Nephron (organoid): ENCODE results near the gene WWOX.

Source experiments
- H3K27ac Mint-ChIP-seq, 3 experiments: 2 replicates each; pipeline ENCODE4 v1.8.0; 2020; ENCODE audit warnings: mixed read lengths in 3 of 3, mild to moderate bottlenecking in 2 of 3, moderate library complexity in 1 of 3
- H3K27me3 Mint-ChIP-seq: 2 replicates; pipeline ENCODE4 v1.8.0; 2021; ENCODE audit warnings: low read depth, mild to moderate bottlenecking, moderate library complexity, mixed read lengths
- H3K36me3 Mint-ChIP-seq: 2 replicates; pipeline ENCODE4 v1.8.0; 2020; ENCODE audit warnings: low read depth, mixed read lengths
- H3K4me1 Mint-ChIP-seq: 2 replicates; pipeline ENCODE4 v1.8.0; 2020; ENCODE audit warnings: mixed read lengths
- H3K4me3 Mint-ChIP-seq, 3 experiments: 2 replicates each; pipeline ENCODE4 v1.8.0; 2020; ENCODE audit warnings: mild to moderate bottlenecking in 3 of 3, mixed read lengths in 3 of 3, moderate library complexity in 2 of 3
- H3K9me3 Mint-ChIP-seq: 2 replicates; pipeline ENCODE4 v1.8.0; 2020; ENCODE audit warnings: mixed read lengths
- TF ChIP-seq, protein P1 (sequence below), 3 experiments: fragments of 200-600 bp; sonication (generic); IDR thresholded peaks; one replicate each; pipeline ENCODE4 v1.5.0; 2021; ENCODE audit warnings: antibody characterized with exemption in 3 of 3; ENCODE audit not compliant: unreplicated experiment in 3 of 3

WWOX gene

DNA sequence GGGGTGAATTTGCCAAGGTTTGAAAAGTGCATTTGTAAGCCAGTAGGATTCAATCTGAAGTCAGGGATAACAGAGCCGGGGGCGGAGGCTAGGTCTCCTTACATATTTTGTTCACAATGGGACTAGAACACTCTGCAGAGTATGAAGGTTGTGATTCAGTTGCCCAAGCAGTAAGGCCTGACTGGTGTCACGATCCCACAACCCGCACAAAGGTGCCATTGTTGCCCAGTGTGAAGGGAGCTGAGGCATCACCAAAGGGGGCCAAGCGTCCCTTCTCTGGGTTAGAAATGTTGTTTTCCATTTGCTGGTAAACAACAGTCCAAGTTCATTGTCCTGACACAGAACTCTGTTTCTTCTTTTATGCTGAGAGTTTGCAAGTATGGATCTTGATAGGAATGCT, 1029.3 kb downstream of the WWOX start:
- Mint-ChIP-seq H3K9me3 (peaks cover 10% of the 10 kb centered on the region), H3K36me3 (no peaks in the 10 kb centered on the region), H3K4me3 (no peak overlapping the region), H3K27ac (no peak overlapping the region), H3K27me3 (no peaks in the 10 kb centered on the region), H3K4me1 (peaks cover 20% of the 10 kb centered on the region)
- TF ChIP-seq, protein P1, sequence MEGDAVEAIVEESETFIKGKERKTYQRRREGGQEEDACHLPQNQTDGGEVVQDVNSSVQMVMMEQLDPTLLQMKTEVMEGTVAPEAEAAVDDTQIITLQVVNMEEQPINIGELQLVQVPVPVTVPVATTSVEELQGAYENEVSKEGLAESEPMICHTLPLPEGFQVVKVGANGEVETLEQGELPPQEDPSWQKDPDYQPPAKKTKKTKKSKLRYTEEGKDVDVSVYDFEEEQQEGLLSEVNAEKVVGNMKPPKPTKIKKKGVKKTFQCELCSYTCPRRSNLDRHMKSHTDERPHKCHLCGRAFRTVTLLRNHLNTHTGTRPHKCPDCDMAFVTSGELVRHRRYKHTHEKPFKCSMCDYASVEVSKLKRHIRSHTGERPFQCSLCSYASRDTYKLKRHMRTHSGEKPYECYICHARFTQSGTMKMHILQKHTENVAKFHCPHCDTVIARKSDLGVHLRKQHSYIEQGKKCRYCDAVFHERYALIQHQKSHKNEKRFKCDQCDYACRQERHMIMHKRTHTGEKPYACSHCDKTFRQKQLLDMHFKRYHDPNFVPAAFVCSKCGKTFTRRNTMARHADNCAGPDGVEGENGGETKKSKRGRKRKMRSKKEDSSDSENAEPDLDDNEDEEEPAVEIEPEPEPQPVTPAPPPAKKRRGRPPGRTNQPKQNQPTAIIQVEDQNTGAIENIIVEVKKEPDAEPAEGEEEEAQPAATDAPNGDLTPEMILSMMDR (IDR thresholded peaks at IDR 0.05; ENCODE audit: unreplicated experiment in 3 of 3), result no peak

DNA sequence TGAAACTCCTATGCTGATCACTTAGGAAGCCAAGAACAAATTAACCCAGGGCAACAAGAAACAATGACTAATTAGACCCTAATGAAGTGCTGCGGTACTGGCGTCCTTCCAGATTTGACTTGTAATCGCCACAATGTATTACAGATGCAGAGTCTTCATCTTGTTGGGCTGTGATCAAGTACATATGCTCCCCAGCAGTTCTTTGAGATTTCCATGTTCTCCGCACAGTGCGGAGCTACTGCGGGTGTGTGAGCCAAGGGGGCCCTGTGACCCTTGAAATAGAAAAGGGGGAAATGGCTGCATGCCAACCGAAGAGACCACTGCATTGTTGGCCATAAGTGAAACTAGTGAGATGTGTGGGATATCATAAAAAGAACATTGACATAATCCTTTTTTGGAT, 1031.2 kb downstream of the WWOX start:
- no peak overlapping the region for H3K27ac Mint-ChIP-seq
- no peaks in the 10 kb centered on the region for H3K27me3 Mint-ChIP-seq
- H3K36me3 Mint-ChIP-seq, result no peaks in the 10 kb centered on the region
- H3K4me3 Mint-ChIP-seq, result no peak overlapping the region
- peaks cover 30% of the 10 kb centered on the region for H3K4me1 Mint-ChIP-seq
- TF ChIP-seq, protein P1 (IDR thresholded peaks at IDR 0.05; ENCODE audit: unreplicated experiment in 3 of 3), result no peak
- peaks cover 10% of the 10 kb centered on the region for H3K9me3 Mint-ChIP-seq

DNA sequence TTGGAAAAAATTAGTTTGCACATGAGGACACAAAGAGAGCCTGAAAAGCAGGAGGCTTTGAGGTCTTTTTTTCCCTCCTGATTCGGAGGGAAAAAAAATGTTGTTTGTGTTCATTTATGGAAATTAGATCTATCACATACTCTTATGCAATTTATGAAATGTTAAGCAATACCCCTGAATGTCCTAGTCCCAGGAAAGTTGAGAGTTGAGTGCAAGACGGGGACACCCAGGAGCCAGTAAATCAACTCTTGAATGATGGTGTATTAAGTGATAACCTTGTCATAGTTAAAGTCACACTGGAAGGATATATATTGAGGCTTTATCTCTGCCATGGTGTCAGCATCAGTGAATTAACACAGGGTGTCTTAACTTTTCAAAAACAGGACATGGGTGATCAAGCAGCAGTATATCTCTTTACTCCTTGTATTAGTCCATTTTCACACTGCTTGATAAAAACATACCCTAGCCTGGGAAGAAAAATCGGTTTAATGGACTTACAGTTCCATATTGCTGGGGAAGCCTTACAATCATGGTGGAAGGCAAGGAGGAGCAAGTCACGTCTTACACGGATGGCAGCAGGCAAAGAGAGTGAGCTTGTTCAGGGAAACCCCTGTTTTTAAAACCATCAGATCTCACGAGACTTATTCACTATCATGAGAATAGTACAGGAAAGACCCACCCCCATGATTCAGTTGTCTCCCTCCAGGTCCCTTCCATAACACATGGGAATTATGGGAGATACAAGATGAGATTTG, 1032.0 kb downstream of the WWOX start:
- Mint-ChIP-seq H3K36me3 (no peaks in the 10 kb centered on the region), H3K27ac (peak overlapping the region; percentile 14 to 77 (median 46)), H3K4me3 (no peak overlapping the region), H3K27me3 (no peaks in the 10 kb centered on the region), H3K4me1 (peaks cover 30% of the 10 kb centered on the region), H3K9me3 (peaks cover 10% of the 10 kb centered on the region)
- TF ChIP-seq, protein P1 (IDR thresholded peaks at IDR 0.05; ENCODE audit: unreplicated experiment in 3 of 3), result no peak

DNA sequence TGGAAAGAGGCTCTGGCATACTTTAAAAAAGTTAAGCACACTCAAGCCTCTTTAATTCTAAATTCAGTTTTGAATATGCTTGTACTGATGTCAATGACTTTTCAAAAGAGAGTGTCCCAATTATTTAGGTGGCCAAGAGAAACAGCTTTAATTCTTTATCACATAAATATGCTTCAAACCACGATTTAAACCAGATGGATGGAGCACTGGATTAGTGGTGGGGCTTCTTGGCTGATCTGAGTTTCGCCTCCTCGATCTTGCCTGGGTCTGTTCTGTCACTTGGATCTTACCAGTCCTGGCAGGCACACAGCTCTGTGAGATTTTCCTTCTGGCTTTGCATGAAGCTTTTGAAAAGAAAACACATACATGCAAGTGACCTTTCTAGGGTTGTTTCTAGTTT, 1033.2 kb downstream of the WWOX start:
- H3K27ac Mint-ChIP-seq, result peak overlapping the region; percentile 46 to 77 (median 64)
- peaks cover 39% of the 10 kb centered on the region for H3K4me1 Mint-ChIP-seq
- H3K27me3 Mint-ChIP-seq, result no peaks in the 10 kb centered on the region
- H3K36me3 Mint-ChIP-seq, result no peaks in the 10 kb centered on the region
- H3K4me3 Mint-ChIP-seq, result peak overlapping the region in 2 of 3 experiments; percentile 5 to 29
- TF ChIP-seq, protein P1 (IDR thresholded peaks at IDR 0.05; ENCODE audit: unreplicated experiment in 3 of 3), result no peak
- peaks cover 10% of the 10 kb centered on the region for H3K9me3 Mint-ChIP-seq

DNA sequence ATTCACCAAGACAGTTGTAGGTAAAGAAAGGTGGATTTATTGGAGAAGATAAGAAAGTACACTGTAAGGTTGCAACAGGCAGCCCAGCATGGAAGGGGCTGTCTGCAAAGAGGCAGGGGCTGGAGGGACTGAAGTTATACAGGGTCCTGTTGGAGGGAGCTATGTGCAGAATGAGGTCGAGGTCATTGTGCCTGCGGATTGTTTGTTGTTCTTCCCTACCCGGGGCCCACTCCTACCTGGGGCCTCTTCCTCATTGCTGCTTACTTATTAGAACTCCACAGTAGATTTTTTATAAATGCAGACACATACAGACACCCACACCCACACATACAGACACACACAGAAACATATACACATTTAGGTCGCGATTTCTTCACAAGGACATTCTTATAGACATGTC, 1034.8 kb downstream of the WWOX start:
- H3K36me3 Mint-ChIP-seq, result no peaks in the 10 kb centered on the region
- TF ChIP-seq, protein P1 (IDR thresholded peaks at IDR 0.05; ENCODE audit: unreplicated experiment in 3 of 3), result no peak
- peaks cover 7% of the 10 kb centered on the region for H3K27me3 Mint-ChIP-seq
- peaks cover 10% of the 10 kb centered on the region for H3K9me3 Mint-ChIP-seq
- no peak overlapping the region for H3K27ac Mint-ChIP-seq
- H3K4me3 Mint-ChIP-seq, result no peak overlapping the region
- H3K4me1 Mint-ChIP-seq, result peaks cover 52% of the 10 kb centered on the region

DNA sequence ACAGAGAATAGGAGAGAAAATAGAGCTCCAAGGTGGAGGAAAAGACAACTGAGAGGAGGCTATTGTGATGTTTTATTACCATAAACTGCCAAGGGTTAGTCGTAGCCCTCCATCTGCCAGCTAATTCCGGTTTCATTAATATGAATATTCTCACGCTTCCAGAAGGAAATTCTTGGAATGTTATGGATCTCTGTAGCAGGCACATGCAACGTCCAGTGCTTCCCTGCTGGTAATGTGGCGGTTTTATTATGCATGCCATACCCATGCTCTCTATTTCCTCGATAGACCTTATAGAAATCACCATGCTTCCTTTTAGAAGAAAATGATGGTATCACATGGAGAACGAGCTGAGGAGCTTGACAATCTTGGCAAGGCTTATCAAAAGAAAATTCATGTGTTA, 1037.5 kb downstream of the WWOX start:
- TF ChIP-seq, protein P1 (IDR thresholded peaks at IDR 0.05; ENCODE audit: unreplicated experiment in 3 of 3), result no peak
- H3K9me3 Mint-ChIP-seq, result peaks cover 2% of the 10 kb centered on the region
- H3K27ac Mint-ChIP-seq, result peak overlapping the region in 1 of 3 experiments; percentile 48
- H3K4me3 Mint-ChIP-seq, result no peak overlapping the region
- H3K27me3 Mint-ChIP-seq, result peaks cover 16% of the 10 kb centered on the region
- H3K4me1 Mint-ChIP-seq, result peaks cover 48% of the 10 kb centered on the region
- H3K36me3 Mint-ChIP-seq, result no peaks in the 10 kb centered on the region
